Left hindlimb (tissue), 1 donor: ENCODE measurements around the gene ARL8B.

Experiments
- DNase-seq: peaks from one replicate; pipeline ENCODE4 v3.0.0-alpha.2; 2018

ARL8B gene

GRCh38 chr3:5187920-5188418 is 65.9 kb downstream of the ARL8B start:
- DNase-seq = peak; percentile 54

DNA sequence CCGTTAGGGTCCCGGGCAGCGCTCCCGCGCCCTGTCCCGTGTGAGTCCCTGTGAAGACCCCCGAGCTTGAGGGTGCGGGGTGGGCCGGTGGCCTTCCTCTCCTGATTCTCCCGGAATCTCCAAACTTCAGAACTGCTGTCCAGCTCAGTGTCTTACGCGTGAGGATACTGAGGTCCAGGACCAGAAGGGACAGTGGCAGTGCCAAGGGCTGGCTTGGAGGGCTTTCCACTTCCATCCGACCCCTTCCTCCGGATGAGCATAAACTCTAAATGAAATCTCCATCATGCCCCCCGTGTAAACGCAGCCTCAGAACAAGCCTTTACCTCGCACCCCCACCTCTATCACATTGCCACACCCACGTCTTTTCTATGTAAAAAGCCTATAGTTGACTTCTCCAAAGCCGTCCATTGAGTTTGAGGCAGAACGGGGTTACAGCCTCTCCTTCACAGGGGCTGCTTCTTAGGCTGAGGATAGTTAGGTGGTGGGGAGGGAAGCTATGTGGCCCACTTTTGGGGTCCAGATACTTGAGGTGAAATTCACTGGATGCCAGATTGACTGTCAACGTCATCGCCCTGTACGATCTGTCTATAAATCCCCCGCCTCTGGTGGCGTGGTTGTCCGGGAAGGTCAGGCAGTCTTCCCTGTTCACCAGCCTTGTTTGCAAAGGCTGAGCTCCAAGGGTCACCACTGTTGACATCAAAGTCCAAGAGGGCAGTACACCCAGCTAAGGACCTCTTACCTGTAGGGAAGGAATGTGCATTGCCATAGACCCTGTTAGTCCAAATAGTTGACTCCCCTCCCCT is 66.5 kb downstream of the ARL8B start:
- DNase-seq = peak; percentile 45

- no peak for DNase-seq
Measured at GRCh38 chr3:5190147-5190791, 68.2 kb downstream of the ARL8B start.

- DNase-seq = no peak
Measured at GRCh38 chr3:5191555-5192304, 69.6 kb downstream of the ARL8B start.

GRCh38 chr3:5192571-5193365 is 70.7 kb downstream of the ARL8B start:
- no peak for DNase-seq

DNA sequence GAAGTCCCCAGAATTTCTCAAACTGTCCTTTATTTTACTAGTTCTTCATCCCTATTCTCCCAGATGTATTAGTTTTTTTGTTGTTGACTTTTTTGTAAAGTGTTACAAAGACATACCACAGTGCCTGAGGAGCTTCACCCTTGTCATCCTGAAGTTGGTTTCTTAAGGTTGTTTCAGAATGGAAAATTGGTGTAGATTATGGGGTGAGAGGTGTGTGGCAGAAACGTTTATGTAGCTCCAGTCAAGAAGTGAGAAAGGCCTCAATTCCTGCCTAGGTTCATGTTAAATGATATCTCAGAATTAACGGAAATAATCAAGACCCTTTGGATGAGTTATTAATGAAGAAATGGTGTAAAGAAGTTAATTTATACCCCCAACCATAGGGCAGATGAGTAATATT is 72.2 kb downstream of the ARL8B start:
- DNase-seq = no peak

- DNase-seq = no peak
Measured at GRCh38 chr3:5194801-5195509, 72.9 kb downstream of the ARL8B start.

- DNase-seq = no peak
Measured at GRCh38 chr3:5195605-5196004, 73.5 kb downstream of the ARL8B start.

DNA sequence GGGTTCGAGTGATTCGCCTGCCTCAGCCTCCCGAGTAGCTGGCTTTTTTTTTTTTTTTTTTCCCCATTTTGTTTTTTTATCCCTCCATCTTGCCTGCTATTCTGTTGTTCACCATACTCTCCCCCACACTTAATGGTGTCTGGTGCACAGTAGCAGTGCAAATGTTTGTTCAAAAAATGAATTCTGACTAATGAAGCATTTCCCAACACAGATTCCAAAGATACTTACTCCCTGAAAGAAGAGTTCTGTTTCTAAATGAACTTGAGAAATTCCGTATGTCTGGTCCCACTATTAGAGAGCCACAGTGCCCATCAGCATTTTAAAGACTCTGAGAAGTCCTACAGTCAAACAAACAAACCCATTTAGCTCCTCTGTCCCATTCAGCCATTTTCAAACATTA is 74.9 kb downstream of the ARL8B start:
- no peak for DNase-seq

- DNase-seq = no peak
Measured at GRCh38 chr3:5197470-5198312, 75.6 kb downstream of the ARL8B start.

DNA sequence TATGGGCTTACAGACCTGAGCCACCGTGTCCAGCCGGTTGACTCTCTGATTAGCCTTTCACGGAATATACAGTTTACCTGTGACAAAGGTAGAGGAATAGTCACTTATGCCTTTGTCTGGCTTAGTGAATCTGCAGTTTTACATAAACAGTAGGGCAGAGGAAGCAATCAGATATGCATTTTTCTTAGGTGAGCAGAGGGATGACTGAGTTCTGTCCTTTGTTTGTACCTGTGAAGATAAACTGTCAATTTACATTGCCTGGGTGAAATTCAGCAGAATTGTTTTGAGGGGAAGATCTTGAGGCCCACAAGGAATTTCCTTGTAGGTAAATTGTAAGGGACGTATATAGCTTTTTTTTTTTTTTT is 76.2 kb downstream of the ARL8B start:
- DNase-seq = no peak

DNA sequence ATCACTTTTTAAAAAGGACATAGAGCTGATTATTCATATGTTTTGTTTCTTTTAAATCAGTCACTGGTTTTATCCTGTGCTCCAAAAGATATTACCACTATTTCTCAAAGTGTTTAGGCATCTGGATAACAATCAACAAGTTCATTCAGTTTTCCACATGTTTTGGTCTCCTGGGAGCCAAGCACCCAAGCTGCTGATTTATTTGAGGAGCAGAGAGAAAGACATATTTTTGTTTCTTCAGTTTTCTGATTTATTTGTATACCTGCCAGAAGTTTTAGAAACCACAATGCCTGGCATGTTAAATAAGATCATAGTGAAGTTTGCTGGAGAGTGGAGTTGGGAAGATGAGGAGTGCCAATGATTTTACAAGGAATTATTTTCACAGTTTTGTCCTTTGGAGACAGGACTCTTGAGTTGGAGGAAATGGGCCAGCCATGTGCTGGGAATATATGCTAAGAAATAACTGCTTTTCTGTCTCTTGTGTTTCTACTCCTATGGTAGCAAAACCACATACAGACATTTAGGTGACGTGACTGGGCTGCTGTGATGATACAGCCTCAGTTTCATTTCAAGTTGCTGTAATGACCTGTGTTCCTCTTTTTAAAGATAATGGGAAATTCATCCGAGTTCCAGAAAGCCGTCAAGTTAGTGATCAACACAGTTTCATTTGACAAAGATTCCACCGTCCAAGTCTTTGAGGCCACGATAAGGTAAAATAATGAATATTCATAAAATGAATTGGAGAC is 77.1 kb downstream of the ARL8B start:
- no peak for DNase-seq

DNA sequence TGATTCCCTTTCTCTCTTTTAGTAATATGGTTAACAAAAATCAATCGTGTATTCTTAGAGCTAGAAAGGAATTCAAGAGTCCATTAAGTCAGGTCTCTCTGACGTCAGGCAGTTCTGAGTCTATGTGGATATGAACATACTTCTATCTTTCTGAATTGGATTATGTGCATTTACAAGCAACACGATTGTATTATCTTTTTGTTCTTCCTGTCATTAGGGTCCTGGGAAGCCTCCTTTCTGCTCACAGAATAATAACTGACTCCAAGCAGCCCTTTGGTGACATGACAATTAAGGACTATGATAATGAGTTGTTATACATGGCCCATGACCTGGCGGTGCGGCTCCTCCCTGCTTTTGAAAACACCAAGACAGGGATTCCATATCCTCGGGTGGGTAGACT is 79.4 kb downstream of the ARL8B start:
- DNase-seq = no peak

- no peak for DNase-seq
Measured at GRCh38 chr3:5202222-5202621, 80.1 kb downstream of the ARL8B start.

GRCh38 chr3:5205165-5205941 is 83.3 kb downstream of the ARL8B start:
- DNase-seq = no peak

DNA sequence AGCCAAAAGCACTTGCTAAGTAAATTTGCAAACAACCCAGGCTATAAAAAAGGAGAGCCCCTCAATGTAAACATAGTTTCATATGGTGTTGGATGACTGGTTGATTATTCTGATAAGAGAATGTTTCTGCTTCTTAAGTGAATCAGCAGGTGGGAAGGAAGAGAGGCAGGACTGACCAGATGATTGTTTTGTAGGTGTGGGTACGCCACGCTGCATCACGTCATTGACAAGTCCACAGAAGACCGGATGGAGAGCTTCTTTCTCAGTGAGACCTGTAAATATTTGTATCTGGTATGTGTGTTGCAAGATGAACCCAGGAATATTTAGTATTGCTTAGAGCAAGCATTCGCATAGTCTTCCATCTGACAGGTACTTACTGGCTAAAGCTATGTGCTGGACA is 88.8 kb downstream of the ARL8B start:
- DNase-seq = no peak

DNA sequence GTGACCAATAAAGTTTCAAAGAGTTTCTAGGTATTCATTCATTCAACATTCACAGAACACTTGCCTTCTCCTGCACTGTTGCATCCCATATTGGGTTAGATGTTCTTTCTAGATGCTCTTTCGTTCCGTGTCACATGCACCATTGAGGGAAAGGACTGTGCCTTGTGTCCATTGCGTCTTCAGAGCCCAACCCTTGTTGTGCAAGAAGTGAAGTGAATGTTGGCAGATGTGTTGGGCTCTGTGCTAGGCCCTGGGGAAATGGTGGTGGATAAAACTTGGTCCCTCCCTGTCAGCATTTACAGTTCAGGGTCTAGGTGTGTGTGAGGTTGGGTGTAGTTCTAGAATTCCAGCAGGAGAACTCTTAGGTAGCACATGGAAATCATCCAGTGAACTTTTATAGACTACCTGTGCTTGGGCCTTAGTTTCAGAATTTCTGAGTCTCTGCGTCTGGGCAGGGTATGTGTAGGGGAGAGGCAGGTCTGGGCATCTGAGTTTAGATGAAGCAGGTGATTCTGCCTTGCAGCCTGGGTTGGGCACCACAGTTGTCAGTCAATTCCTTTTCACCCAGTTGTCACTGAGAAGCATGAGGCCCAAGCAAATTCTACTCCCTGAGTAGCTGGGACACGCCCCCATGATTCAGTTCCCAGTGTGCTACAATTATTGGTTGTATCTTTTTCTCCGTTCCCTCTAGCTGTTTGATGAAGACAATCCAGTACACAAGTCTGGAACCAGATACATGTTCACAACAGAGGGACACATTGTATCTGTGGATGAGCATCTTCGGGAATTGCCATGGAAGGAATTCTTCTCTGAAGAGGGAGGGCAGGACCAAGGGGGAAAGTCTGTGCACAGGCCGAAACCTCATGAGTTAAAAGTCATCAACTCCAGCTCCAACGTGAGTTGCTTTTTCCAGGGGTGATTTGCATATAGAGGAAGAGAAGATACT is 90.8 kb downstream of the ARL8B start:
- no peak for DNase-seq

DNA sequence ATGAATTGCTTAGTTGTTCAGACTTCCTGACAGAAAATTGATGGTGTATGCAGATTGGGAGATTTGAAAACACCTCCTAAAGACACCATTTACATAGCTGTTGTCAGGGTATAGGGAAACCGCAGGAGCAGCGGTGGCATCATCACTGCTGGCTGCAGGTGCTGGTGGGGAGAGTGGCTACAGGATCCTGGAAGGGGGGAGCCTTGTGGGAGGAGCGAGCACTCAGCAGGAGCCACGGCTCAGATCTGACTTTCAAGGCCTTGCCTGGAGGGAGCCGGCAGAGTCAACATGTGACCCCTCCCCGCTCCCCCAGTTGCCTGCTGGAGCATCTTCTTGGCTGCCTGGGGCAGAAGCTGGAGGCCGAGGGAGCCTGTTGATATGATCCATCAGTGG is 91.5 kb downstream of the ARL8B start:
- no peak for DNase-seq

GRCh38 chr3:5214352-5214751 is 92.3 kb downstream of the ARL8B start:
- DNase-seq = no peak
